ENCODE results near the gene CPPED1.

Gene CPPED1

DNA sequence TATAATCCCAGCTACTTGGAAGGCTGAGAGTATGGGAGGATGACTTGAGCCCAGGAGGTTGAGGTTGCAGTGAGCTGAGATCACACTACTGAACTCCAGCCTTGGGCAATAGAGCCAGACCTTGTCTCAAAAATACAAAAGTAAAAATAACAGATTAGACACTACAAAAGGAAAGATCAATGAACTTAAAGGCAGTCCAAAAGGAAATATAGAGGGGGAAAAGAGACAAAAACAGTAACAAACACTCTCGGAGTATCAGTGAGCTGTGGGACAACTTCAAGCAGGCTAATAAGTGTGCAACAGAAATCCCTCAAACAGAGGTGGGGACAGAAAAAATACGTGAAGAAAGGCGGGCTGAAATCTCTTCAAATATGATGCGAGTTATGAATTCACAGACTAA is 58.8 kb downstream of the CPPED1 start:
- no peak for DNase-seq (ENCODE audit: extremely low read depth, low read depth)
- TF ChIP-seq, protein P1, sequence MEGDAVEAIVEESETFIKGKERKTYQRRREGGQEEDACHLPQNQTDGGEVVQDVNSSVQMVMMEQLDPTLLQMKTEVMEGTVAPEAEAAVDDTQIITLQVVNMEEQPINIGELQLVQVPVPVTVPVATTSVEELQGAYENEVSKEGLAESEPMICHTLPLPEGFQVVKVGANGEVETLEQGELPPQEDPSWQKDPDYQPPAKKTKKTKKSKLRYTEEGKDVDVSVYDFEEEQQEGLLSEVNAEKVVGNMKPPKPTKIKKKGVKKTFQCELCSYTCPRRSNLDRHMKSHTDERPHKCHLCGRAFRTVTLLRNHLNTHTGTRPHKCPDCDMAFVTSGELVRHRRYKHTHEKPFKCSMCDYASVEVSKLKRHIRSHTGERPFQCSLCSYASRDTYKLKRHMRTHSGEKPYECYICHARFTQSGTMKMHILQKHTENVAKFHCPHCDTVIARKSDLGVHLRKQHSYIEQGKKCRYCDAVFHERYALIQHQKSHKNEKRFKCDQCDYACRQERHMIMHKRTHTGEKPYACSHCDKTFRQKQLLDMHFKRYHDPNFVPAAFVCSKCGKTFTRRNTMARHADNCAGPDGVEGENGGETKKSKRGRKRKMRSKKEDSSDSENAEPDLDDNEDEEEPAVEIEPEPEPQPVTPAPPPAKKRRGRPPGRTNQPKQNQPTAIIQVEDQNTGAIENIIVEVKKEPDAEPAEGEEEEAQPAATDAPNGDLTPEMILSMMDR (IDR thresholded peaks at IDR 0.05; ENCODE audit: low read depth, low read length): no peak

DNA sequence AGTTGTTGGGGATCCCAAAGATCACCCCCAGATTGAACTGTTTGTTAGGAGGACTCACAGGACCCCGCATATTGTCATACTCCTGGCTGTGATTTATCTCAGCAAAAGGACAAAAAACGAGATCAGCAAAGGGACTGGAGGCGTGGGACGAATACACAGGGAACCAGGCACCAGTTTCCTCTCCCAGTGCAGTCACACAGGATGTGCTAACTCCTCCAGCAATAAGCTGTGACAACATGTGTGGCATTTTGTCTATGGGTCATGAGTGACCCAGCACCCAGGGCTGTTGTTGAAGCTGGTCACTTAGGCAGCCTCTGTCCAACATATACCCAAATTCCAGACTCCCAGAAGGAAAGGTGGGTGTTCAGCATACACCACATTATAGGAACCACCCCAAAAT is 60.9 kb downstream of the CPPED1 start:
- TF ChIP-seq, protein P1 (IDR thresholded peaks at IDR 0.05; ENCODE audit: low read depth, low read length): no peak
- DNase-seq (ENCODE audit: extremely low read depth, low read depth): no peak

DNA sequence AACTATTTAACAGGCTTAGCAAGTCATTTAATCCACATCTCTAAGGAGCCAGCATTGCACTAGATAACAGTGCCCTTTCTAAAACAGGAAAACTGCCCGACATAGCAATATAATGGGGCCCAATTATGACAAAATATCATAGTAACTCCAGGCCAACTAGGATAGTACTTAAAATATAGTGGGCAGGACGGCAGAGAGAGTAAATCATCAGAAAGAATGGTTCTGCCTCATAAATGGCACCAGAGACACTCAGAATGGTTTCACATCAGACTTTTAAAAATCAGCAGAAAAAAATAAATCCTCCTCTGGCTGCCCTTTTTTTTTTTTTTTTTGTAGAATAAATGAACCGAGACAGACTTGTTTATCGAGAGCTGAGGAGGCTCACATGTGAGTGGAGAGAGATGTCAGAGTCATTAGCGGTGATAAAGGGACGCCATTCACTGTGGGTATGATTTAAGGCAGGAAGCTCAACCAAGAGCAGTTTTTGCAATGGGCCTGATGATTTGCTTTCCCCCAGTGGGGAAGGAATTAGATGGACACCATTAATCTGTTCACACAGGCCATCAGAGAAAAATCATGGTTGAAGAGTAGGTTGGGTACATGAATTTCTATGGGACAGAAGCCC is 62.6 kb downstream of the CPPED1 start:
- TF ChIP-seq, protein P1 (IDR thresholded peaks at IDR 0.05; ENCODE audit: low read depth, low read length): no peak
- no peak for DNase-seq (ENCODE audit: extremely low read depth, low read depth)

DNA sequence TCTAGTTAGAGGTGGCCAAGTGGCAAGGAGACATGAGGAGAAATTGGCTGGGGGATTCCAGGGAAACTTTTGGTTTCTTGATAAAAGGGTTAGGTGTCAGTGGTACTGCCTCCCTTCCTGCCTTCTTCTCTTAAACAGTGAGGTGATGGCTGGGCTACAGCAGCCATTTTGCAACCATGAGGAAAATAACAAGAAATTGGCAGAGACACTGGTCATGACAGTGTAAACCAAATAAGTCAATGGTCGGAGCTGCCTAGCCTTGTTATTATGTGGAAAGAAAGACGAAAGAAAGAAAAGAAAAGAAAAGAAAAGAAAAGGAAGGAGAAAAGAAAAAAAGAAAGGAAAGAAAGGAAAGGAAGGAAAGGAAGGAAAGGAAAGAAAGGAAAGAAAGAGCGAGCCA is 63.9 kb downstream of the CPPED1 start:
- no peak for DNase-seq (ENCODE audit: extremely low read depth, low read depth)
- TF ChIP-seq, protein P1 (IDR thresholded peaks at IDR 0.05; ENCODE audit: low read depth, low read length): no peak

DNA sequence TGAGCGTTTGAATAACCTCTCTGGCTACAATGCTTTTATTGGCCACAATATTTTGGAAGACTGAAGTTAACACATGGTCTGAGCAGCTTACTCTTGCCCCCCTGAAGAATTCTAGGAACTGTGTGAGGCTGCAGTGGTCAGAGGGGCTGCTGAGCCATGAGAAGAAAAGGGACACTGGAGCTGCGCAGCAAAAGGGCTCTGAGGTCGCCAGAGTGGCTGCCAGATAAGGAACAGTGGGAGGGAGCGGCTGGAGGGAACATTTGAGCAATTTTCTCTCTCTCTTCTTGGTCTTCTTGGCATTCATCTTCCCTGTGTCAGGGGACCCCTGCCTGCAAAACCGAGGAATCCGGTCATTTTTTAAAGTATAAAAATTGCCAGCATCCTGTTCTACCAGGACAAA is 66.1 kb downstream of the CPPED1 start:
- TF ChIP-seq, protein P1 (IDR thresholded peaks at IDR 0.05; ENCODE audit: low read depth, low read length): no peak
- no peak for DNase-seq (ENCODE audit: extremely low read depth, low read depth)

DNA sequence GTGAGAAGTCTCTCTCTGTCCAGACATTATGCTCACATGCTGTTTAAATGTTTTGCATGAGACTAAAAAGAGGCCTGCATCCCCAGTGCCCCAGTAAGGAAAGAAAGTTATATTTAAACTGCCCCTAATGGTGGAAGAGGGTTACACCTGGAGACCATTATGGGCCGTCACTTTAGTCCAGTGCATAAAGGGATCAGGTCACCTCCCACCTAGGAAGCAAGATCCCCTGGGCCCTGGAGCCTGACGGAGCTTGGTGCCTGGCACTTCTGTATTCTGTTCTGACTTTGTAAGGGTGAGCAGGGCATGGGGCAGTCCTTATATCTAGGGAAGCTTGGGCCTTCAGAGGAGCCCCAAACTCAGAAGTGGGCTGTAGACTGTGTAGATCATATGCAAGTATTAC is 67.9 kb downstream of the CPPED1 start:
- DNase-seq (ENCODE audit: extremely low read depth, low read depth): no peak

DNA sequence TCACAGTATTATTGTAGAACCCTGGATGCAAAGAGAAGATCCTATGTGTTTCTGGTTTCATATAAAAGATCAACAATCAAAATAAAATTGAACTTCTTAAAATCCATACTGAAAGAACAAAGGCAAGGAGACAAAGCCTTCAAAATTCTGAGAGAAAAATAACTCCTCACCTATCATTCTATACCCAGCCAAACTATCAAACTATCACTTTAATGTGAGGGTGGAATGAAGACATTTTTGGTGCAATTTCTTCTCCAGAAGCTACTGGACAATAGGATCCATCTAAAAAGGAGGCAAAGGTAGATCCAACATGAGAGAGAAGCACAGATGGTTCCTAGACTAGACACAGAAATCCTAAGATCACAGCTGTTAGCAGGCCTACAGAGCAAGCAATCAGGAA is 71.1 kb downstream of the CPPED1 start:
- TF ChIP-seq, protein P1 (IDR thresholded peaks at IDR 0.05; ENCODE audit: low read depth, low read length): no peak
- no peak for DNase-seq (ENCODE audit: extremely low read depth, low read depth)

More for the DNA sequence above, 67.9 kb downstream of the CPPED1 start:
- TF ChIP-seq, protein P1 (IDR thresholded peaks at IDR 0.05; ENCODE audit: low read depth, low read length): no peak

All from AG09319 (cell line).